Stimulated activated CD4-positive, alpha-beta T cell treated with anti-CD3 and anti-CD28 coated beads, Interleukin-1b, Interleukin-23, amount 100 ng/mL, for 4 hours (primary cell): ENCODE results near the gene ELAPOR2.
"Not testable (repeated sequence)": the region's sequence is repeated elsewhere in the genome, so short reads cannot be mapped to it uniquely, and the experiment has no call there.

Experiments
- DNase-seq, 2 donors: peaks; one replicate each; pipeline ENCODE4 v3.0.0-alpha.2; 2020; ENCODE audit warnings: low read depth in 2 of 2

Gene ELAPOR2

DNA sequence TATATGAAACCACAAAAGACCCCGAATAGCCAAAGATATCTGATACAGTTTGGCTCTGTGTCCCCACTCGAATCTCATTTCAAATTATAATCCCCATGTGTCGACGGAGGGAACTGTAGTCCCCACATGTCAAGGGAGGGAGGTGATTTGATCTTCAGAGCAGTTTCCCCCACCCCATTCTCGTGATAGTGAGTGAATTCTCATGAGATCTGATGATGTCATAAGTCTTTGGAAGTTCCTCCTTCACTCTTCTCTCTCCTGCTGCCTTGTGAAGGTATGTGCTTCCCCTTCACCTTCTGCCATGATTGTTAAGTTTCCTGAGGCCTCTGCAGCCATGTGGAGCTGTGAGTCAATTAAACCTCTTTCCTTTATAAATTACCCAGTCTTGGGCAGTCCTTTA is 13.0 kb downstream of the ELAPOR2 start:
- no peak for DNase-seq

DNA sequence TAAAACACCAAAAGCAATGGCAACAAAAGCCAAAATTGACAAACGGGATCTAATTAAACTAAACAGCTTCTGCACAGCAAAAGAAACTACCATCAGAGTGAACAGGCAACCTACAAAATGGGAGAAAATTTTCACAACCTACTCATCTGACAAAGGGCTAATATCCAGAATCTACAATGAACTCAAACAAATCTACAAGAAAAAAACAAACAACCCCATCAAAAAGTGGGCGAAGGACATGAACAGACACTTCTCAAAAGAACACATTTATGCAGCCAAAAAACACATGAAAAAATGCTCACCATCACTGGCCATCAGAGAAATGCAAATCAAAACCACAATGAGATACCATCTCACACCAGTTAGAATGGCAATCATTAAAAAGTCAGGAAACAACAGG is 14.7 kb downstream of the ELAPOR2 start:
- DNase-seq, result not testable (repeated sequence)

DNA sequence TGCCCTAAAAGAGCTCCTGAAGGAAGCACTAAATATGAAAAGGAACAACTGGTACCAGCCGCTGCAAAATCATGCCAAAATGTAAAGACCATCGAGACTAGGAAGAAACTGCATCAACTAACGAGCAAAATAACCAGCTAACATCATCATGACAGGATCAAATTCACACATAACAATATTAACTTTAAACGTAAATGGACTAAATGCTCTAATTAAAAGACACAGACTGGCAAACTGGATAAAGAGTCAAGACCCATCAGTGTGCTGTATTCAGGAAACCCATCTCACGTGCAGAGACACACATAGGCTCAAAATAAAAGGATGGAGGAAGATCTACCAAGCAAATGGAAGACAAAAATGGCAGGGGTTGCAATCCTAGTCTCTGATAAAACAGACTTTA is 17.9 kb downstream of the ELAPOR2 start:
- DNase-seq, result not testable (repeated sequence)

DNA sequence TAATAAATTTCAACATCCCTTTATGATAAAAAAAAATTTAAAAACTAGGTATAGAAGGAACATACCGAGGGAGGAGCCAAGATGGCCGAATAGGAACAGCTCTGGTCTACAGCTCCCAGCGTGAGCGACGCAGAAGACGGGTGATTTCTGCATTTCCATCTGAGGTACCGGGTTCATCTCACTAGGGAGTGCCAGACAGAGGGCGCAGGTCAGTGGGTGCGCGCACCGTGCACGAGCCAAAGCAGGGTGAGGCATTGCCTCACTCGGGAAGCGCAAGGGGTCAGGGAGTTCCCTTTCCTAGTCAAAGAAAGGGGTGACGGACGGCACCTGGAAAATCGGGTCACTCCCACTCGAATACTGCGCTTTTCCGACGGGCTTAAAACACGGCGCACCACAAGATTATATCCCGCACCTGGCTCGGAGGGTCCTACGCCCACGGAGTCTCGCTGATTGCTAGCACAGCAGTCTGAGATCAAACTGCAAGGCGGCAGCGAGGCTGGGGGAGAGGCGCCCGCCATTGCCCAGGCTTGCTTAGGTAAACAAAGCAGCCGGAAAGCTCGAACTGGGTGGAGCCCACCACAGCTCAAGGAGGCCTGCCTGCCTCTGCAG is 19.7 kb downstream of the ELAPOR2 start:
- not testable (repeated sequence) for DNase-seq

DNA sequence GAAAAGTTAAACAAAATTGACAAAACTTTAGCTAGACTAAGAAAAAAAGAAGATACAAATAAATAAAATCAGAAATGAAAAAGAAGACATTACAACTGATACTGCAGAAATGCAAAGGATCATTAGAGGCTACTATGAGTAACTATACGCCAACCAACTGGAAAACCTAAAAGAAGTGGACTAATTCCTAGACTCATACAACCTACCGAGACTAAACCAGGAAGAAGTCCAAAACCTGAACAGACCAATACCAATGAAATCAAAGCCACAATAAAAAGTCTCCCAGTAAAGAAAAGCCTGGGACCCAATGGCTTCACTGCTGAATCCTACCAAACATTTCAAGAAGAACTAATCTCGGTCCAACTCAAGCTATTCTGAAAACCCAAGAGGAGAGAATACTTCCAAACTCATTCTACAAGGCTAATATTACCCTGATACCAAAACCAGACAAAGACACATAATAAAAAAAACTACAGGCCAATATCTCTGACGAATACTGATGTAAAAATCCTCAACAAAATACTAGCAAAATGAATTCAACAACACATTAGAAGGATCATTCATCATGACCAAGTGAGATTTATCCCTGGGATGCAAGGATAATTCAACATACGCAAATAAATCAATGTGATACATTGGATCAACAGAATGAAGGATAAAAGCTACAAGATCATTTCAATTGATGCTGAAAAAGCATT is 20.3 kb downstream of the ELAPOR2 start:
- DNase-seq, result no peak

DNA sequence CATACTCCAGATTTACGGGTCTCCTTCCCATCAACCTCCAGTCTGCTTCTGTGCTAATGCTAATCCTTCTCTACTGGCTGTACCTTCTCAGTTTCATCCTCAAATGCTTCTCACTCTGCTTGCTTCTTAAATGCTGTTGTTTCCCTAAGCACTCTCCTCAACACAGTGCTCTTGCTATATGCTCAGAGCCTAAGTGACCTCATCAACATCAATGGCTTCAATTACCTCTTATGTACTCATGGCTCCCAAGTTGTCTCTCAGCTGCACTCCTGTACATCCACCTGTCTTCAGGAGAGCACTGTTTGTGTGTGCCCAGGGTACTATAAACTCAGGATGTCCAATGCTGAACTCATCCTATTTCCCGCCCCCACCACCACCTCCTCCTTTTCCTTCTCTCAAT is 22.5 kb downstream of the ELAPOR2 start:
- DNase-seq, result no peak

DNA sequence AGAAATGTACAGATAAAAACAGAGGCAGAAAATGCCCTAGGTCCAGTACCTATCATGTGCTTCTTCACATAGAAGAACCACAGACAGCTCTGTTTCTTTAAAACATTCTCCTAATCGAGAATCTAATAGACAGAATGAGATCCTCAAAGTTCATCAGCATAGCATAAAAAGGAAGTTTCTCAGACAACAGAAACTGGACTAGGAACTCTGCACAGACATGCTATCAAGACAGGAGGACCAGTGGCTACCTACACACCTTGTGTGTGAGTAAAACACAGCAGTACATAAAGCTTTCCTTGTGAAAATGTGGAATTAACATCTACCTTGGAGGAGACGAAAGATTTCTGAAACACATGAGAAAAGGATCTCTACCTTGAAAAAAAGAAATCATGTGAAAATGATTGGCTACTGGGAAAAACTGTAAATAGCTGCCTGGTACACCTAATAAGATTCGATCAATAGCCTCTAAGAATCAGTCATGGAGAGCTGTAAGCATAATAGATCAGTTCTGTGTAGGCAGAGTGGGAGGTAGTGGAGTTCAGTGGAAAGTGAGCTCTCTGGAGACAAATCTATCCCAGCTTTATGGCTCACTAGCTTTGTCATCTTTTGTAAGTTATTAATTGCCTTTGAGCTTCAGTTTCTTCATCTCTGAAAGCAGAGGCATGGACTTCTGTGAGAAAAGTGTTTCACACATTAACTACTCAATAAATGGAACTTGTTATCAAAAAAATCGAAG is 26.7 kb downstream of the ELAPOR2 start:
- DNase-seq, result no peak

DNA sequence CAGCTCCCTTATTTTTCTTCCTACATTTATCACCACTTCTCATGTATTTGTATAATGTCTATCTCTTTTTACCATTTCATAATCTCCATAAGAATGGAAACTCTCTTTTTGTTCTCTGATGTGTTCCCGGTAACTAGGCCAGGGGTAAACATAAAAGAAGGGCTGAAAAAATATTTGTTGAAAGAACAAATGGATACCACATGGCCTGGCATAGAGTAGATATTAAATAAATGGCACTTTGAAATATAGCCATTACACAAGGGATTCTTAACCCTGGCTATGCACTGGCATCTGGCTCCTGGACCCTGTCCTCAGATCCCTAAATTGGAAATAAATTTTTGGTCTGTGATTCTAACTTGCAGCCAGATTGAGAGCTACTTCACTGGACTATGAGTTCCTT is 30.4 kb downstream of the ELAPOR2 start:
- DNase-seq, result no peak

DNA sequence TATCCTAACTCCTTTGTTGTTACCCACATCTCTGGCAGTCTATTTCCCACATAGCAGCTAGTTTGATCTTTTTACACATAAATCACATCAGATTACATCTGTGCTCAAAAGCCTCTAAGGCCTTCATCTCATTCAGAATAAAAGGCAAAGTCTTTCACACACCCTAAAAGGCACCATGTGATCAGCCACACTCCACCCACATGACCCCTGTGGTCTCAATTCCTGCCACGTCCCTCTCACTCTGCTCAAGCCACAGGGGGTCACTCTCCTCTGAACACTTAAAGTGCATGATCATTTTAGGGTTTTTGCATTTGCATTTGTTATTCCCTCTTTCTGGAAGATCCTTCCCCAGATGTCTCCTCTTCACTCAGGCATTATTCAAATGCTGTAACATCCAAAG is 30.8 kb downstream of the ELAPOR2 start:
- no peak for DNase-seq

DNA sequence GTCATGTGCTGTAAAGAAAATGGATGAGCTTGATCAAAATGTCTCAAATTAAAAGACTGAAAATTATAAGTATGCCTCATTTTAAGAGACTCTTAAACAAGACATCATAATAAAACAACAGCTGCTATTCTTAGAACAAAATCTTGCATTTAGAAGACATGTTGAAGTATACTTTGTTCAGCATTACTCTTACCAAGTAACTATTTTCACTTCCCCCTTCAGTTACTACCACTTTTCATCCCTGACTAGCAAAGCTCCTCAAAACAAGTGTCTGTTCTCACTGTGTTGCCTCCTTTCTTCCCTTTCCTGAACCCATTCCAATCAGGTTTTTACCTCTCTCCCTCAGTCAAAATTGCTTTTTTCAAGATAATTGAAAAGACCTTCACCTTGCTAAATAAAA is 31.6 kb downstream of the ELAPOR2 start:
- DNase-seq, result no peak

DNA sequence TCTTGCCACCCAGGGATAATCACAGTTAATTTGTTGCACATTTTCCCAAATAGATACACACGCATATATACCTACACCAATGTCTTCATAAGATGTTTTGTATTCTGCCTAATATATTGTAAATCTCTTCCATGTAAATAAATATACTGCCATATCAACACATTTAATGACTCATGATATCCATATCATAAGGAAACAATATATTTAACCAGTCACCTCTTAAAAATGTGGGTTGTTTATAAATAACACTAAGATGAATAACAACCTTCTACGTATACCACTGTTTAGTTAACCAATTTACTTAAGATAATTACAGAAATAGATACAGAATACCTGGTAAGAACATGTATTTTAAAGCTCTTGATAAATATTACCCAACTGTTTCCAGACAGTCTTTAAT is 38.2 kb downstream of the ELAPOR2 start:
- DNase-seq, result no peak

DNA sequence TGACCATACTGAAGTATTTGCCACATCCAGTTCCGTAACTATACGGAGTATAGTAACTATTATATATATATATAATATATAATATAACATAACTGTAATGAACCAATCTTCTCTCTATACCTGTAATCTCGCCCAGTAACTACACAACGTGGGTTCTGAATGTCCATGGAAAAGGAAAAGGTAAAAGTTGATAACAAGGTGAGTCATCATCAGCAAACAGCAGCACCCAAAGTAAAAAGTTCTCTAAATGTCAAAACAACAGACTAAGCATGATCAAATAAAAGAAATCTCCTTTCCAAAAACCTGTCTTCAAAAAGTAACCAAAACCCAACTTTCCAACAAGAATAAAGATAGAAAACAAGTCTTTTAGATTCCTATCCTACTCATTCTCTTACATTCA is 42.8 kb downstream of the ELAPOR2 start:
- DNase-seq, result no peak

DNA sequence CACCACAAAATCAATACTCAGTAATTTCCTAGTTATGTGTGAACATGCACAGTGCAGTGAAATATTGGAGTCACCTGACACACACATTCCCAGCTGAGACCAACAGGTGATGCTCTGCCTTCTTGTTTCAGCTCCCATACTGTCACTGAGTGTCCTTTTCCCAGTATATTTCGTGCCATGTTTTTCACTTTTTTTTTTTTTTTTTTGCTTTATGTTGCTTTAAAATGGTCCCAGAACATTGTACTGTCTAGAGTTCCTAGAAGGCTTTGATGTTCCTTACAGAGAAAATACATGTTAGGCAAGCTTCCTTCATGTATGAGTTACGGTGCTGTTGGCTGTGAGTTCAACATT is 45.6 kb downstream of the ELAPOR2 start:
- no peak for DNase-seq

DNA sequence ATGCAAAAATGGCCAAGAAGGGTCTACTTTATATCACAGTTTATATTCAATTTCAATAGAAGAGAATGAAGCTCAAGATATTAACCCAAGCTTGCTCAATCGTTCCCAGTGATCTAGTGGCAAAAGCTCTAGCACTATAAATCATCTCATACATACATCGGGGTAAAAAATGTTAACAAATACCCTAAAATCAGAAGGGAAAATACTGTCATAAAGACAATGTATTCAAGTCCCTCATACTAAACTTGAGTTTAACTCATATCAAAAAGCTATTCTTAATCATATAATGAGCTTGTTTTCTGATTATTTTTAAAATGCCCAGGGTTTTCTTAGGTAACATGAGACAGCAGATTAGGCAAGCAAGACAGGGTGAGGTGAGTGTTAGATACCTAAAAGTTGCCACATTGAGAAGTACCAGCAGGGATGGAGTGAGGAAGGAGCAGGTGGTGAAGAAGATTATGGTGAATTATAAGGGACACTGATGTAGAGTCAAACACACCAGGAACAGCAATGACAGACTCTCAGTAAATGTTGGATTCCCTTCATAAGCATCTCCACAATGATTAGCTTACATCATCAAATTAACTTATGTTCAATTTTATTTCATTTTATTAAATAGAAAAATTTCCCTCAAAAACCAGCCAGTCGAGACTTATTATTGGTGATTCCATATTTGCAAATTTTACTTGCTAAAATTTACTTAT is 46.2 kb downstream of the ELAPOR2 start:
- no peak for DNase-seq
